ENCODE data around the gene UBAC1.
A peak's percentile ranks its signal among the peaks of the same experiment; 100 is the strongest.

Gene UBAC1

DNA sequence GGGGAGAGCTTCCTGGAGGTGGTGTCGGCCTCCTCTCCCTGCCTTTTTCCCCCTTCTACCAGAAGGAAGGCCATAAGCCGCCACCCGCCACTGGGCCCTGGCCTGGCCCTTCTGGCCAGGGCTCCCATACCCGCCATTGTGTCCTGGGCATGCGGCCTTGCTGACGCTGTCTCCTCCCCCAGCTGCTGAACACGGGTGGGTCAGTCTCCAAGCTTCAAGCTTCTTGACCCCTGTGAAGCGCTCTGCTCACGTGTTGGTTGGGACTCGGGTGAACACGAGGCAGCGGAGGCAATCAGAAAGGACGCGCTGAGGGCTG, 24.2 kb upstream of the UBAC1 start (continued):
- no peak for TF ChIP-seq PRDM6 (tag by site-specific recombination; IDR thresholded peaks at IDR 0.05)
- TF ChIP-seq ZNF16 (tag by site-specific recombination; IDR thresholded peaks at IDR 0.05; ENCODE audit: low read depth) = no peak
- TF ChIP-seq ZNF654 (tag by site-specific recombination; IDR thresholded peaks at IDR 0.05; ENCODE audit: low read depth) = no peak
- no peak for TF ChIP-seq ZNF10 (tag by site-specific recombination; IDR thresholded peaks at IDR 0.05)
- no peak for TF ChIP-seq REPIN1 (tag by site-specific recombination; IDR thresholded peaks at IDR 0.05; ENCODE audit: low read depth)
- TF ChIP-seq ZNF274 (IDR thresholded peaks at IDR 0.05; ENCODE audit: low read length) = no peak
- no peak for TF ChIP-seq ZNF274 (tag by site-specific recombination; IDR thresholded peaks at IDR 0.05; ENCODE audit: borderline replicate concordance)
- no peak for TF ChIP-seq ZNF223 (tag by site-specific recombination; IDR thresholded peaks at IDR 0.05)

DNA sequence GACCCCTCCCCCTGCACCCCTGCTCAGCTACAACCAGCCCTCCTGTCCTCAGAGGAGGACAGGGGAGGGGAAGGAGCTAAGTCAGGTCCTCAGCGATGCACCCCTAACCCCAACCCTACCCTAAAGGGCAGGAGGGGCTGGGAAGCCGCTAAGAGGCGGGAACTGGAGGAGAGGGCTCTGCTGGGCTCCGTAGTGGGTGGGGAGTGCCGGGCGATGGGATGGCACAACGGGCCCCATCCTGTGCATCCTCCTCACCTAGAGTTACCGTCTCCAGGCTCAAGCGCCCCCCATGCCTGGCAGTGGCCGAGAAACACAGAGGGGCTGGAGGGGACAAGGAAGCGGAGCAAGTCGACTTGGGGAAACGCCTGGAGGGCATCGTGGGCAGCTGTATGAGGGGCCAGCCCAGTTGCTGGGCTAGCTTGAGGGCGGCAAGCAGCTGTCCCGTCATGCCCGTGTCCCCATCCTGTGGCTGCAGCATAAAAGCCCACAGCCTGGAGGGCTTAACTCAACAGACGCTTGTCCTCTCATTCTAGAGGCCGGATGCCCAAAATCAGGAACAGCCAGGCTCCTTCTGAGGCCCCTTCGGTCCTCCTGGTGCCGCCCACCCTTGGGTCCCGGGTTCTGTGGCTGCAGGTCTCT, 23.0 kb upstream of the UBAC1 start:
- POLR2A ChIA-PET = no interaction called here
- Histone ChIP-seq H3K36me3 (ENCODE audit: control insufficient read depth in 2 of 2, insufficient read depth in 1 of 2, low read length in 2 of 2) (no peaks in the 10 kb centered on the region), H3K27ac (ENCODE audit: extremely low read depth, low read depth, low read length) (no peak overlapping the region), H3K9me3 (ENCODE audit: control insufficient read depth, insufficient read depth, low read depth, low read length) (no peaks in the 10 kb centered on the region), H3K4me1 (ENCODE audit: control insufficient read depth, insufficient read depth, low read length) (no peaks in the 10 kb centered on the region), H3K4me3 (ENCODE audit: low read depth, low read length) (no peak overlapping the region)
- peak; percentile 57 for TF ChIP-seq ZBTB8A (tag by site-specific recombination; IDR thresholded peaks at IDR 0.05)
- TF ChIP-seq, protein P1, sequence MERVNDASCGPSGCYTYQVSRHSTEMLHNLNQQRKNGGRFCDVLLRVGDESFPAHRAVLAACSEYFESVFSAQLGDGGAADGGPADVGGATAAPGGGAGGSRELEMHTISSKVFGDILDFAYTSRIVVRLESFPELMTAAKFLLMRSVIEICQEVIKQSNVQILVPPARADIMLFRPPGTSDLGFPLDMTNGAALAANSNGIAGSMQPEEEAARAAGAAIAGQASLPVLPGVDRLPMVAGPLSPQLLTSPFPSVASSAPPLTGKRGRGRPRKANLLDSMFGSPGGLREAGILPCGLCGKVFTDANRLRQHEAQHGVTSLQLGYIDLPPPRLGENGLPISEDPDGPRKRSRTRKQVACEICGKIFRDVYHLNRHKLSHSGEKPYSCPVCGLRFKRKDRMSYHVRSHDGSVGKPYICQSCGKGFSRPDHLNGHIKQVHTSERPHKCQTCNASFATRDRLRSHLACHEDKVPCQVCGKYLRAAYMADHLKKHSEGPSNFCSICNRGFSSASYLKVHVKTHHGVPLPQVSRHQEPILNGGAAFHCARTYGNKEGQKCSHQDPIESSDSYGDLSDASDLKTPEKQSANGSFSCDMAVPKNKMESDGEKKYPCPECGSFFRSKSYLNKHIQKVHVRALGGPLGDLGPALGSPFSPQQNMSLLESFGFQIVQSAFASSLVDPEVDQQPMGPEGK (tag by site-specific recombination; IDR thresholded peaks at IDR 0.05) = peak; percentile 19; the same call in 1 of the 2 replicates
- no peak for TF ChIP-seq SCRT1 (tag by site-specific recombination; IDR thresholded peaks at IDR 0.05; ENCODE audit: borderline replicate concordance)
- CTCF ChIA-PET = interaction anchor here (1.5 to 1.6 kb wide), 2 partner anchors 9 to 10 kb away, joined by 3 to 4 read pairs; no protein-coding TSS in a partner anchor

DNA sequence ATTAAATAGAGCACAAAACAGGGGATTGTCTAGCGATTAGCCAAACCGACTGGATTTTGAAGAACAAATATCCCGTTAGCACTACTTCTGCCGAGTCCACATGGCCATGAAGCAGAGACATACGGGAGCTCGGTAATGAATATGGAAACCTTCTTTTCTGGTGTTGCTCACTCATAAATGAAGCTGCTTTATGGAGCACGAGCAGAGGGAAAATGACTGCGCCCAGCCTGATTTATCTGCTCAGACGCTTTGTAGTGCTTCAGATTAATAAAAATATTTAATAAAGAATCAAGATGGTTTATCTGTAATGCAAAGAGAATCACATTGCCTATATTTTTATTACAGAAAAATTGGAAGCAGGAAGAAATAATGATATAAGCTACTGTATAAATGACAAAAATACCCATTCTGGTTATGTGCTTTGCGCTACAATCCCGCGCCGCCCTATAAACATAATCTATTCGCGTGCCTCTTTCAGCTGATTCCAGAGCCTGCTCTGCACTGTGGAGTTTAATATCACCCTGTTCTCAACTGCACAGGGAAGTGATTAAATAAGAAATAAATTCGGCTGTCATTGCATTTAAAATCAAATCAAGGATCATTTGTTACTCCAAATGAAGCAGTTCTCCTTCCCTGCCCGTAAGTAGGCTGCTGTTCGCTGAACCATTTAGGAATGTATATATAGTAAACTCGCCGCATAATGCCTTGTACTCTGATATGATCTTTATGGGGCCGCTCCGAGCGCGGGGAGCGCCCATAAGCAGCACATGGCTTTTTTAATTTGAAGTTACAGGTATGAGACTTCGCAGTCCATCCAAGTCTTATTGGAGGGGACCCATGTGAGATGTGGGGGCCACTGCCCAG, 22.3 kb upstream of the UBAC1 start:
- ChIA-PET POLR2A (no interaction called here), CTCF (interaction anchor here (0.6 to 1.7 kb wide), 5 partner anchors 8 to 155 kb away, joined by 3 to 11 read pairs (median 4); no protein-coding TSS in a partner anchor)
- no peak overlapping the region for H3K4me3 ChIP-seq (ENCODE audit: low read depth, low read length)
- H3K4me1 ChIP-seq (ENCODE audit: control insufficient read depth, insufficient read depth, low read length) = no peaks in the 10 kb centered on the region
- no peaks in the 10 kb centered on the region for H3K9me3 ChIP-seq (ENCODE audit: control insufficient read depth, insufficient read depth, low read depth, low read length)
- TF ChIP-seq BCL11A (tag by site-specific recombination; IDR thresholded peaks at IDR 0.05; ENCODE audit: low read depth) (no peak), ZNF24 (tag by site-specific recombination; IDR thresholded peaks at IDR 0.05) (peak; percentile 52; the same call in 1 of the 2 replicates), ZNF138 (tag by site-specific recombination; IDR thresholded peaks at IDR 0.05; ENCODE audit: borderline replicate concordance) (no peak), OSR2 (tag by site-specific recombination; IDR thresholded peaks at IDR 0.05) (peak; percentile 52; the same call in 1 of the 2 replicates), ZNF561 (tag by site-specific recombination; IDR thresholded peaks at IDR 0.05; ENCODE audit: borderline replicate concordance) (0 out of 2 replicates have a peak, but pooled peaks have one; percentile 56), IKZF3 (tag by site-specific recombination; IDR thresholded peaks at IDR 0.05) (0 out of 2 replicates have a peak, but pooled peaks have one; percentile 27), ZNF23 (tag by site-specific recombination; IDR thresholded peaks at IDR 0.05; ENCODE audit: borderline replicate concordance) (no peak), EGR2 (tag by site-specific recombination; IDR thresholded peaks at IDR 0.05; ENCODE audit: low read depth) (no peak), ZNF600 (tag by site-specific recombination; IDR thresholded peaks at IDR 0.05) (peak; percentile 34; the same call in 1 of the 2 replicates), ZNF610 (tag by site-specific recombination; IDR thresholded peaks at IDR 0.05; ENCODE audit: borderline replicate concordance) (peak; percentile 92), FEZF1 (tag by site-specific recombination; IDR thresholded peaks at IDR 0.05) (peak; percentile 61), ZBTB20 (tag by site-specific recombination; IDR thresholded peaks at IDR 0.05) (peak; percentile 55)
- TF ChIP-seq, protein P2, sequence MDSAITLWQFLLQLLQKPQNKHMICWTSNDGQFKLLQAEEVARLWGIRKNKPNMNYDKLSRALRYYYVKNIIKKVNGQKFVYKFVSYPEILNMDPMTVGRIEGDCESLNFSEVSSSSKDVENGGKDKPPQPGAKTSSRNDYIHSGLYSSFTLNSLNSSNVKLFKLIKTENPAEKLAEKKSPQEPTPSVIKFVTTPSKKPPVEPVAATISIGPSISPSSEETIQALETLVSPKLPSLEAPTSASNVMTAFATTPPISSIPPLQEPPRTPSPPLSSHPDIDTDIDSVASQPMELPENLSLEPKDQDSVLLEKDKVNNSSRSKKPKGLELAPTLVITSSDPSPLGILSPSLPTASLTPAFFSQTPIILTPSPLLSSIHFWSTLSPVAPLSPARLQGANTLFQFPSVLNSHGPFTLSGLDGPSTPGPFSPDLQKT (IDR thresholded peaks at IDR 0.05; ENCODE audit: borderline replicate concordance, low read depth, low read length) = no peak
- no peaks in the 10 kb centered on the region for H3K36me3 ChIP-seq (ENCODE audit: control insufficient read depth in 2 of 2, insufficient read depth in 1 of 2, low read length in 2 of 2)
- no peak overlapping the region for H3K27ac ChIP-seq (ENCODE audit: extremely low read depth, low read depth, low read length)
